HL-60 (cell line): ENCODE measurements around the gene TMEM132D.

Experiments used
- DNase-seq, 2 experiments: peaks; one replicate each; pipeline ENCODE4 v3.0.0-alpha.2; 2010 to 2020; ENCODE audit warnings: low read depth in 1 of 2, low spot score in 1 of 2
- H3K27ac ChIP-seq: fragments of 250-450 bp; sonication (Bioruptor Pico); replicated peaks from 2 replicates; pipeline ENCODE4 v1.5.1; 2020; ENCODE audit warnings: mild to moderate bottlenecking, moderate library complexity
- H3K27me3 ChIP-seq: fragments of 250-450 bp; sonication (Bioruptor Pico); 2 replicates; pipeline ENCODE4 v1.5.1; 2021; ENCODE audit warnings: mild to moderate bottlenecking, moderate library complexity; ENCODE audit not compliant: insufficient read depth, poor library complexity, severe bottlenecking
- H3K4me3 ChIP-seq: replicated peaks from 2 replicates; pipeline ENCODE4 v1.5.1; 2011; ENCODE audit warnings: mild to moderate bottlenecking, control low read depth, low read length; ENCODE audit not compliant: insufficient read depth
- GABPA ChIP-seq: IDR thresholded peaks from 2 replicates; pipeline ENCODE4 v1.6.1; 2012; ENCODE audit warnings: low read depth
- POLR2AphosphoS5 ChIP-seq: IDR thresholded peaks from 2 replicates; pipeline ENCODE4 v1.6.1; 2012; ENCODE audit warnings: low read depth
- SPI1 ChIP-seq: IDR thresholded peaks from 2 replicates; pipeline ENCODE4 v1.6.1; 2012; ENCODE audit warnings: low read depth, mild to moderate bottlenecking, borderline replicate concordance
- TF ChIP-seq, protein P1 (sequence below): IDR thresholded peaks from 2 replicates; pipeline ENCODE4 v1.6.1; 2012; ENCODE audit warnings: low read depth; ENCODE audit not compliant: insufficient replicate concordance
- TF ChIP-seq, protein P2 (sequence below): IDR thresholded peaks from one replicate; pipeline ENCODE4 v1.5.1; 2011; ENCODE audit warnings: low read length, control low read depth, inconsistent platforms; ENCODE audit not compliant: insufficient read depth

TMEM132D gene

DNA sequence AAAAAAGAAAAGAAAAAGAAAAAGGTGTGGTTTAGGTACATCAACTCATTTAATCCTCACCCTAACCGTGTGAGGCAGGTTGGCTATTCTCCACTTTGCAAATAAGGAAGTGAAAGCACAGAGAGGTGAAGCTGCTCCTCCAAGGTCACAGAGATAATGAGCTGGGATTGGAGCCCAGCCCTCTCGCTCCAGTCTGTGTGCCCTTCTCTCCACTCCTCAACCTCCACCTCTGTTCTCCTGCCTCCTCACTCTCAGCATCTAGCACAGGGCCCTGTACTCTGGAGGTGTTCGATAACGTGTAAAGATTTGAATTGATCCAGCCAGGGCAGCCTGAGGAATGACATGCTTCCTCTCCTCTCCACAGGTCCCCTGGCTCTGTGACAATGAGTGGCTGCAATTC is 502.3 kb downstream of the TMEM132D start:
- H3K4me3 ChIP-seq: no peak overlapping the region
- no peaks in the 10 kb centered on the region for H3K27me3 ChIP-seq
- H3K27ac ChIP-seq: no peak overlapping the region
- DNase-seq: no peak
- TF ChIP-seq, protein P1, sequence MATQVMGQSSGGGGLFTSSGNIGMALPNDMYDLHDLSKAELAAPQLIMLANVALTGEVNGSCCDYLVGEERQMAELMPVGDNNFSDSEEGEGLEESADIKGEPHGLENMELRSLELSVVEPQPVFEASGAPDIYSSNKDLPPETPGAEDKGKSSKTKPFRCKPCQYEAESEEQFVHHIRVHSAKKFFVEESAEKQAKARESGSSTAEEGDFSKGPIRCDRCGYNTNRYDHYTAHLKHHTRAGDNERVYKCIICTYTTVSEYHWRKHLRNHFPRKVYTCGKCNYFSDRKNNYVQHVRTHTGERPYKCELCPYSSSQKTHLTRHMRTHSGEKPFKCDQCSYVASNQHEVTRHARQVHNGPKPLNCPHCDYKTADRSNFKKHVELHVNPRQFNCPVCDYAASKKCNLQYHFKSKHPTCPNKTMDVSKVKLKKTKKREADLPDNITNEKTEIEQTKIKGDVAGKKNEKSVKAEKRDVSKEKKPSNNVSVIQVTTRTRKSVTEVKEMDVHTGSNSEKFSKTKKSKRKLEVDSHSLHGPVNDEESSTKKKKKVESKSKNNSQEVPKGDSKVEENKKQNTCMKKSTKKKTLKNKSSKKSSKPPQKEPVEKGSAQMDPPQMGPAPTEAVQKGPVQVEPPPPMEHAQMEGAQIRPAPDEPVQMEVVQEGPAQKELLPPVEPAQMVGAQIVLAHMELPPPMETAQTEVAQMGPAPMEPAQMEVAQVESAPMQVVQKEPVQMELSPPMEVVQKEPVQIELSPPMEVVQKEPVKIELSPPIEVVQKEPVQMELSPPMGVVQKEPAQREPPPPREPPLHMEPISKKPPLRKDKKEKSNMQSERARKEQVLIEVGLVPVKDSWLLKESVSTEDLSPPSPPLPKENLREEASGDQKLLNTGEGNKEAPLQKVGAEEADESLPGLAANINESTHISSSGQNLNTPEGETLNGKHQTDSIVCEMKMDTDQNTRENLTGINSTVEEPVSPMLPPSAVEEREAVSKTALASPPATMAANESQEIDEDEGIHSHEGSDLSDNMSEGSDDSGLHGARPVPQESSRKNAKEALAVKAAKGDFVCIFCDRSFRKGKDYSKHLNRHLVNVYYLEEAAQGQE: no peak
- no peak for TF ChIP-seq POLR2AphosphoS5
- TF ChIP-seq, protein P2, sequence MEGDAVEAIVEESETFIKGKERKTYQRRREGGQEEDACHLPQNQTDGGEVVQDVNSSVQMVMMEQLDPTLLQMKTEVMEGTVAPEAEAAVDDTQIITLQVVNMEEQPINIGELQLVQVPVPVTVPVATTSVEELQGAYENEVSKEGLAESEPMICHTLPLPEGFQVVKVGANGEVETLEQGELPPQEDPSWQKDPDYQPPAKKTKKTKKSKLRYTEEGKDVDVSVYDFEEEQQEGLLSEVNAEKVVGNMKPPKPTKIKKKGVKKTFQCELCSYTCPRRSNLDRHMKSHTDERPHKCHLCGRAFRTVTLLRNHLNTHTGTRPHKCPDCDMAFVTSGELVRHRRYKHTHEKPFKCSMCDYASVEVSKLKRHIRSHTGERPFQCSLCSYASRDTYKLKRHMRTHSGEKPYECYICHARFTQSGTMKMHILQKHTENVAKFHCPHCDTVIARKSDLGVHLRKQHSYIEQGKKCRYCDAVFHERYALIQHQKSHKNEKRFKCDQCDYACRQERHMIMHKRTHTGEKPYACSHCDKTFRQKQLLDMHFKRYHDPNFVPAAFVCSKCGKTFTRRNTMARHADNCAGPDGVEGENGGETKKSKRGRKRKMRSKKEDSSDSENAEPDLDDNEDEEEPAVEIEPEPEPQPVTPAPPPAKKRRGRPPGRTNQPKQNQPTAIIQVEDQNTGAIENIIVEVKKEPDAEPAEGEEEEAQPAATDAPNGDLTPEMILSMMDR: no peak
- TF ChIP-seq SPI1: no peak
- no peak for TF ChIP-seq GABPA

DNA sequence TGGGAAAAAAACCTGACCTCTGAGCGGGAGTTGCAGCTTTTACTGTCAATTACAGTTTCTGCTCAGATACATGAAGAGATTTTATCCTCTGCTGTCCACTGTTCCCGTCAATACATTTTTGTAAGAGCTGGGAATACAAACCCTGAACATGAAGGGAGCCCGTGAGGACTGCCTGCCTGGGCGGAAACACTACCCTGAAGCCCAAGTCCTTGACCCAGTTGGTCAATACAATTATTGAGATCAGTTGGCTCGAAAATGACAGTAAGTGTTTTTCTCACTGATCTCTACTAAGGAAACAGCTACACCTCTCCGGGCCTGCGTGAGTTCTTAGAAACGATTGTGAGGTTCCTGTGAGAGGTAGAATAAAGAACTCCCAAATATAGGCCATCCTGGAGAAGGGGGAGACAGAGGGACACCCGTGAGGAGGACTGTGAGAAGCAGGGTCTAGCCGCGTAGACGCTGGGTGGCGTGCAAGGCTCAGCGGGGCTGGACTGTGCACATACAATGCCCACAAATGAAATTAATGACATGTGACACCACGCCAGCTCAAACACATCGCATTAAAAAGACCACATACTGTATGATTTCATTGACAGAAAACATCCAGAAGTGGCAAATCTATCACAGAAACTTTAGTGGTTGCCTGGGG is 509.5 kb downstream of the TMEM132D start:
- no peaks in the 10 kb centered on the region for H3K27me3 ChIP-seq
- no peak overlapping the region for H3K27ac ChIP-seq
- TF ChIP-seq GABPA: no peak
- TF ChIP-seq, protein P1: no peak
- TF ChIP-seq SPI1: no peak
- TF ChIP-seq, protein P2: no peak
- no peak for TF ChIP-seq POLR2AphosphoS5
- no peak overlapping the region for H3K4me3 ChIP-seq
- DNase-seq: no peak

DNA sequence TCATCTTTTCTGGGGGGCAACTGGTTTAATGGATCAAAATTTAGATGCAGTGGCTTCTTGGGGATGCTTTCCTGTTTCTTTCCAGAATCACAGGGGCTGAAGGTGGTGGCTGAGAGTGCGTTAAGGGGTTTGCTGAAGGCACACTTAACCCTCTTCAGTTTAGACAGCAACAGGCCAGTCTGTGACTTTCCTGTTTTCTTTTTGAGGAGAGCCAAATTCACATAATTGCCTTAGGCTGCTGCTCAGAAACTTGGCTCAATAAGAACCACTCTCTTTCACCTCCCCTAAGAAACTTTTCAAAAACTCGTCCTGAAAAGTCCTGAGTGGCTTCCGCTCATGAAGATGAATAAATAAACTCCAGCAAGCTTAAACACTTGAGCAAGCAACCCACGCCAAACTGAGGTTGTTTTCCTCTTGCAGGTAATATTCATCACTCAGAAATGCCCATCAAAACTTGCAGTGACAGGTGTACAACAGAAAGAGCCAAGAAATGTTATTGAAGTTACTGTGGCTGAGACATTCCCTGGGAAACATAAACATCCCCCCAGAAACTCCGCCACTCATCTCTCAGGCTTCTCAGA is 510.4 kb downstream of the TMEM132D start:
- Histone ChIP-seq H3K4me3 (no peak overlapping the region), H3K27ac (no peak overlapping the region), H3K27me3 (no peaks in the 10 kb centered on the region)
- DNase-seq: no peak
- TF ChIP-seq GABPA (no peak), SPI1 (no peak)

DNA sequence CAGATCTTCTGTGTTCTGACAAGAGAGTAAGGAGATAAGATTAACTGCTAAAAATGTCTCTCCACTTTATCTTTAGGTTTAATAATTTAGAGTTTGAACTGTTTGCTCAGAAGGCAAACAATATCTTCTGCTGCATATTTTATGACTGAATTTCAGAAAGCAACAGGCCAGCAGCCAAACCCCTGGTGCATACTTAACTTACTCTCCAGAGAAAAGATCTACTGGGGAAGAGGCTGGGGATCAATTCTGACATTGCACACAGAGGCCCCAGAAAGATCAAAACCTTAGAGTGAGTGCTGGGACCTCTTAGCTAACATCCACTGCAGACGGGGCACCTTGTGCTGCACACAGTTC is 518.2 kb downstream of the TMEM132D start:
- DNase-seq: no peak
- TF ChIP-seq, protein P2: no peak
- TF ChIP-seq, protein P1: no peak
- TF ChIP-seq GABPA: no peak
- TF ChIP-seq POLR2AphosphoS5: no peak
- no peak for TF ChIP-seq SPI1
- no peaks in the 10 kb centered on the region for H3K27me3 ChIP-seq
- no peak overlapping the region for H3K4me3 ChIP-seq
- H3K27ac ChIP-seq: no peak overlapping the region
